IPS-20b (cell line): ENCODE measurements around the gene ZNF77.
"Not testable (repeated sequence)": the region's sequence is repeated elsewhere in the genome, so short reads cannot be mapped to it uniquely, and the experiment has no call there.

Experiments
- H3K27ac ChIP-seq: one replicate; pipeline ENCODE4 v1.5.1; 2013; ENCODE audit warnings: low read length
- H3K27me3 ChIP-seq: 2 replicates; pipeline ENCODE4 v1.6.1; 2013; ENCODE audit warnings: mild to moderate bottlenecking, low read length, inconsistent platforms; ENCODE audit not compliant: insufficient read depth
- H3K36me3 ChIP-seq: 2 replicates; pipeline ENCODE4 v1.6.1; 2013; ENCODE audit warnings: low read depth, mild to moderate bottlenecking, inconsistent platforms, low read length, moderate library complexity; ENCODE audit not compliant: insufficient read depth
- H3K4me1 ChIP-seq: 2 replicates; pipeline ENCODE4 v1.6.1; 2013; ENCODE audit warnings: mild to moderate bottlenecking, control low read depth, inconsistent platforms, low read length, moderate library complexity; ENCODE audit not compliant: insufficient read depth
- H3K4me3 ChIP-seq: 2 replicates; pipeline ENCODE4 v1.5.1; 2013; ENCODE audit warnings: mild to moderate bottlenecking, low read length, inconsistent platforms
- H3K9ac ChIP-seq: 2 replicates; pipeline ENCODE4 v1.6.1; 2013; ENCODE audit warnings: low read depth, mild to moderate bottlenecking, inconsistent platforms, low read length, moderate library complexity
- H3K9me3 ChIP-seq: 2 replicates; pipeline ENCODE4 v1.6.1; 2013; ENCODE audit warnings: mild to moderate bottlenecking, low read depth, low read length, inconsistent platforms; ENCODE audit not compliant: insufficient read depth

Gene ZNF77

GRCh38 chr19:2944775-2945574 lies at the start of gene ZNF77:
ZNF77 (minus strand) TSS chr19:2944971; CDS start chr19:2944840, 131 bp downstream.
- no peak within 1 kb of the TSS for H3K27ac ChIP-seq
- peak within 1 kb of the TSS; percentile 83 for H3K4me3 ChIP-seq
- H3K9ac ChIP-seq: peak within 1 kb of the TSS; percentile 81
- H3K36me3 ChIP-seq: no peaks in the 10 kb centered on the region
- H3K9me3 ChIP-seq: no peaks in the 10 kb centered on the region
- no peaks in the 10 kb centered on the region; the same call in 1 of the 2 replicates for H3K4me1 ChIP-seq
- no peaks in the 10 kb centered on the region for H3K27me3 ChIP-seq

DNA sequence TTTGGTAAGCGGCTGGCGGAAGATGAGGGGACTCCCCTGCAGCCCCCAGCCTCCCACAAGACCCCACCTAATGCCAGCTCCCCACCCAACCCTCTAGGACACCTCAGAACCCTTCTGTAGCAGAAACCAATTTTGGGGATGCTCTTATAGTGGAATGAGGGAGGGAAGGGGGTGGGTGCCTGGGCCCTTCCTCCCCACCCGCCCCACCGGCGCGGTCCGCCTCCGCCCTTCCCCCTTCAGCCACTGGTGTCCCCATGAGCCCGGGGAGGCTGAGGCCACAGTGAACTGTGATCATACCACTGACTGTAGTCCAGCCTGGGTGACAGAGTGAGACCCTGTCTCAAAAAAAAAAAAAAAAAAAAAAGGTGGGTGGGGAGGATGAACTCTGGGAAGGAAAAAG lies 48.8 kb upstream of the ZNF77 start:
- Histone ChIP-seq H3K9me3 (no peaks in the 10 kb centered on the region), H3K4me3 (no peak overlapping the region), H3K9ac (no peak overlapping the region), H3K36me3 (no peaks in the 10 kb centered on the region), H3K27me3 (peaks cover 15% of the 10 kb centered on the region), H3K4me1 (no peaks in the 10 kb centered on the region), H3K27ac (no peak overlapping the region)

DNA sequence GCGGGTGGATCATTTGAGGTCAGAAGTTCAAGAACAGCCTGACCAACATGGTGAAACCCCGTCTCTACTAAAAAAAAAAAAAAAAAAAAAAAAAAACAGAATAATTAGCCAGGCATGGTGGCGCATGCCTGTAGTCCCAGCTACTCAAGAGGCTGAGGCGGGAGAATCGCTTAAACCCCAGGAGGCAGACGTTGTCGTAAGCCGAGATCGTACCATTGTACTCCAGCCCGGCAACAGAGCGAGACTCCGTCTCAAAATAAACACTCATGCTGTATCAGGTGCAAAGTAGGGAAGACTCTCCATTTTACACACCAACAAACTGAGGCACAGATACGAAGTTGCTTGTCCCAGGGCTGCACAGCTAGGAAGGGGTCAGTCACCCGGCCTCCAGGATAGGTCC lies 48.2 kb upstream of the ZNF77 start:
- Histone ChIP-seq H3K9me3 (no peaks in the 10 kb centered on the region), H3K4me1 (no peaks in the 10 kb centered on the region), H3K36me3 (no peaks in the 10 kb centered on the region), H3K4me3 (no peak overlapping the region), H3K27me3 (peaks cover 21% of the 10 kb centered on the region), H3K27ac (no peak overlapping the region), H3K9ac (no peak overlapping the region)

GRCh38 chr19:2992333-2992732 lies 47.6 kb upstream of the ZNF77 start:
- H3K27me3 ChIP-seq: peaks cover 27% of the 10 kb centered on the region
- not testable (repeated sequence) for H3K9ac ChIP-seq, H3K4me1 ChIP-seq, H3K36me3 ChIP-seq, H3K27ac ChIP-seq, H3K9me3 ChIP-seq, H3K4me3 ChIP-seq

DNA sequence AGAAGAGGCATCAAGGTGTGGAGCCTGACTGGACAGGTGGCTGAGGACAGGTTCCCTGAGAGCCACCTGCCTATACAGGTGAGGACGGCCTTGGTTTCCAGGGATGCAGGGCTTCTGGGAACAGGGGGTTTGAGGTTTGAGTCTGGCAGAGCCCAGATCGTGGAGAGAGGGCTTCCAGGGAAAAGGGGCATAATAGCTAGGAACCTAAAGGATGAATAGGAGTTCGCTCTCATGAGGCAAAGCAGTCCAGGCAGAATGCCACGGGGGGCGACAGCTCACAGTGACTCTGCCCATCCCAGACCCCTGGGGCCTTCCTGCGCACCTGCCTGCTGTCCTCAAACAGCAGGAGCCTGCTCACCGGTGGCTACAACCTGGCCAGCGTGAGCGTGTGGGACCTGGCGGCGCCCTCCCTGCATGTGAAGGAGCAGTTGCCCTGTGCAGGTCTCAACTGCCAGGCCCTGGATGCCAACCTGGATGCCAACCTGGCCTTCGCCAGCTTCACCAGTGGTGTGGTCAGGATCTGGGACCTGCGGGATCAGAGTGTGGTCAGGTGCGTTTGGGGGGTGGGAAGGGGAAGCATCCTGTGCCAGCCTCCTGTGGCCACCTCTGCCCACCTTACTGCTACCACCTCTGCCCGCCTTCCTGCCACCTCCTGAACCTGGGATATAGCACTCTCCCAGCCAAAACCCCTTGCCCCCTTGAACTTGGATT lies 44.6 kb upstream of the ZNF77 start:
- no peak overlapping the region for H3K9ac ChIP-seq
- no peak overlapping the region for H3K4me3 ChIP-seq
- no peaks in the 10 kb centered on the region for H3K36me3 ChIP-seq
- no peak overlapping the region for H3K27ac ChIP-seq
- H3K9me3 ChIP-seq: no peaks in the 10 kb centered on the region
- H3K4me1 ChIP-seq: peaks cover 13% of the 10 kb centered on the region; the same call in 1 of the 2 replicates
- peaks cover 53% of the 10 kb centered on the region for H3K27me3 ChIP-seq

DNA sequence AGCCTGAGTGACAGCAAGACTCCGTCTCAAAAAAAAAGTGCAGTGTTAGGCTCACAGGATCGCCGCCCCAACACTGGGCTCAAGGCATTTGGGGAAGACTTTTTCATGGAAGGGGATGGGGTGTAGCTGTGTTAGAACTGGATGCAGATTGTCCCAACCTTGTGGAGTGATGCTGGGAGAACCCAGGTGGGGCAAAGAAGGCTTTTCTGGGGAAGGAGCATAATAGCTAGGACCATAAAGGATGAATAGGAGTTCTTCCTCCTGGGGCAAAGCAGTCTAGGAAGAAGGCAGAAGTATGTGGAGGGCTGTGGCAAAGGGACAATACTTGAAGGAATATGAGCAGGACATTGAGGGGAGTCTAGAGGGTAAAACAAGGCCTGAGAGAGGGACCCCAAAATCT lies 43.8 kb upstream of the ZNF77 start:
- Histone ChIP-seq H3K4me1 (peaks cover 13% of the 10 kb centered on the region; the same call in 1 of the 2 replicates), H3K27ac (no peak overlapping the region), H3K9me3 (no peaks in the 10 kb centered on the region), H3K27me3 (peaks cover 58% of the 10 kb centered on the region), H3K4me3 (no peak overlapping the region), H3K9ac (no peak overlapping the region), H3K36me3 (no peaks in the 10 kb centered on the region)

- no peak overlapping the region for H3K27ac ChIP-seq
- H3K9ac ChIP-seq: no peak overlapping the region
- H3K4me3 ChIP-seq: no peak overlapping the region
- H3K9me3 ChIP-seq: no peaks in the 10 kb centered on the region
- no peaks in the 10 kb centered on the region for H3K36me3 ChIP-seq
- H3K27me3 ChIP-seq: peaks cover 63% of the 10 kb centered on the region
- H3K4me1 ChIP-seq: peaks cover 18% of the 10 kb centered on the region; the same call in 1 of the 2 replicates
These were observed 43.0 kb upstream of the ZNF77 start for GRCh38 chr19:2987797-2988196.

GRCh38 chr19:2986951-2987524 lies 42.3 kb upstream of the ZNF77 start:
- no peak overlapping the region for H3K27ac ChIP-seq
- H3K9ac ChIP-seq: no peak overlapping the region
- no peaks in the 10 kb centered on the region for H3K9me3 ChIP-seq
- peak overlapping the region; percentile 42; the same call in 1 of the 2 replicates for H3K4me3 ChIP-seq
- peaks cover 70% of the 10 kb centered on the region for H3K27me3 ChIP-seq
- no peaks in the 10 kb centered on the region for H3K36me3 ChIP-seq
- H3K4me1 ChIP-seq: peaks cover 21% of the 10 kb centered on the region; the same call in 1 of the 2 replicates

DNA sequence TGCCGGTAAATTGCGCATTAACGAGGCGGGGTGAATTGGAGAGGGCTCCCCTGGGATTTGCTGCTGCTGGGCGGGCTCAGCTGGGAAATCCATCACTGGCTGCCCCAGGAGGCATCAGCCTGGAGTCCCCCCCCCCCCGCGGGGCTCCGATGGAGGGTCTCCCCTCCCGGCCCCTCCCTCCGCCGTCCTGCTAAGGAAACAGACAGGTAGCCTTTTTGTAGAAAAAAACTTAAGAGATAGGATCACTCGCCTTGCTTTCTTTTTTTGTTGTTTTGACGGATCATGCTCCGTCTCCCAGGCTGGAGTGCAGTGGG lies 39.4 kb upstream of the ZNF77 start:
- Histone ChIP-seq H3K27me3 (peaks cover 91% of the 10 kb centered on the region), H3K9me3 (no peaks in the 10 kb centered on the region), H3K27ac (no peak overlapping the region)

DNA sequence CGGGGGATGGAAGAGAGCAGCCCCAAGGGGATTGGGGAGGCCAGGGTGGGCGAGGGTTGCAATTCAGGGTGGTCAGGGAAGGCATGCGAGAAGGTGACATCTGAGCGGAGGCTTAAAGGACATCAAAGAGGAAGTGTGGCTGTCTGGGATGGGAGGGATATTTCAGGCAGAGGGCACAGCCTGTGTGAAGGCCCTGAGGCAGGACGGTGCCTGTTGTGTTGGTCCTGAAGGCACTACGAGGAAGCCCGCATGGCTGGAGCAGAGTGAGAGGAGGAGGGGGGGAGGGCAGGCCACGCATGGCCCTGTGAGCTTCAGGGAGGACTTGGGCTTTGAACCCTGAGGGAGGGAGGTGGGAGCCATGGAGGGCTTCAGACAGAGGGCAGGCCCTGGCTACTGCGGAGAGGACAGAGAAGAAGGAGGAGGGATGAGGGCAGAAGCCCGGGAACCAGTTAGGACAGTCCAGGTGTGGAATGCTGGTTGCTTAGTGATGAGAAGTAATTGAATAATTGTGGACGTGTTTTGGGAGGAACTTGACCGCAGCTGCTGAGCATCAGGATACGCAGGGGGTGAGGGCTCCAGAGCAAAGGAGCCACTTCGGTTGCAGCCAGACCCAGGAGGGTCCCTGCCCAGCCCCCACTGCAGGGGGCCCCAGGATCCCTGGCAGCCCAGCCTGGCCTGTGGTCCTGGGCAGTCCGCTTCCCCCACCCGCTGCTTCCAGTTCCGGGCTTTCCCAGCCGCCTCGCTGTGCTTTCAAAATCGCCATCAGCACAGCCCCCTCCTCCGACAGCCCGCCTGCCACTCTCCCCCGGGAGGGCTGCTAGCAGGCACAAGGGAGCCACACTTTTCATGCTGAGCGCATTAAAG lies 38.8 kb upstream of the ZNF77 start:
- Histone ChIP-seq H3K9me3 (no peaks in the 10 kb centered on the region), H3K4me3 (peak overlapping the region; percentile 30; the same call in 1 of the 2 replicates), H3K4me1 (peaks cover 21% of the 10 kb centered on the region; the same call in 1 of the 2 replicates), H3K27ac (no peak overlapping the region), H3K9ac (no peak overlapping the region), H3K36me3 (no peaks in the 10 kb centered on the region), H3K27me3 (peaks cover 91% of the 10 kb centered on the region)

More for the DNA sequence above, 39.4 kb upstream of the ZNF77 start:
- peaks cover 21% of the 10 kb centered on the region; the same call in 1 of the 2 replicates for H3K4me1 ChIP-seq
- H3K36me3 ChIP-seq: no peaks in the 10 kb centered on the region
- H3K4me3 ChIP-seq: peak overlapping the region; percentile 30; the same call in 1 of the 2 replicates
- no peak overlapping the region for H3K9ac ChIP-seq

DNA sequence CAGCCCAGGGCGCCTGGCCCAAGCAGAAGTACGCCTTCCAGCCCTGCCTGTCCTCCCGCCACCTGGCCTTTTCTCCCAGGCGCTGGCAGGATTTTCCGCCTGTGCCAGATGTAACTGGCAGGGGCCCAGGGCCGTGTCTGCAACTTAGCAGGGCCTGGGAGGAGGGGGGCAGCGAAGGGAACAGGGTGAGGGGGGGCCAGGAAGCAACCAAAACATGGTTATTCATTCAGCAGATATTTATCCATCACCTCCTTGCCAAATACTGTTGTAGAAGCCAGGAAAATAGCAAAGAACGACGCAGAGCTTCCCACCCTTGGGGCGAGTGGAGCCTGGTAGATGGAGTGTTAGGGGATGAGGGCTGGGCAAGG lies 38.2 kb upstream of the ZNF77 start:
- Histone ChIP-seq H3K9ac (no peak overlapping the region), H3K27me3 (peaks cover 91% of the 10 kb centered on the region), H3K36me3 (no peaks in the 10 kb centered on the region), H3K4me1 (peaks cover 21% of the 10 kb centered on the region; the same call in 1 of the 2 replicates), H3K27ac (no peak overlapping the region), H3K4me3 (no peak overlapping the region), H3K9me3 (no peaks in the 10 kb centered on the region)
